ENCODE data around the gene KRT75.
A peak's percentile ranks its signal among the peaks of the same experiment; 100 is the strongest.

KRT75 gene

GRCh38 chr12:52394836-52395405 lies 39.2 kb downstream of the KRT75 start:
- no peak for DNase-seq (ENCODE audit: low read depth in 4 of 4, low spot score in 1 of 4)

GRCh38 chr12:52392465-52393007 lies 41.6 kb downstream of the KRT75 start:
- DNase-seq (ENCODE audit: low read depth in 4 of 4, low spot score in 1 of 4) = no peak

GRCh38 chr12:52391618-52392002 lies 42.6 kb downstream of the KRT75 start:
- DNase-seq (ENCODE audit: low read depth in 4 of 4, low spot score in 1 of 4) = no peak

- peak in 1 of 4 experiments; percentile 4 for DNase-seq (ENCODE audit: low read depth in 4 of 4, low spot score in 1 of 4)
Measured at GRCh38 chr12:52390739-52391617, 43.2 kb downstream of the KRT75 start.

GRCh38 chr12:52389313-52390207 lies 44.6 kb downstream of the KRT75 start:
- no peak for DNase-seq (ENCODE audit: low read depth in 4 of 4, low spot score in 1 of 4)

- DNase-seq (ENCODE audit: low read depth in 4 of 4, low spot score in 1 of 4) = no peak
Measured at GRCh38 chr12:52387859-52388258, 46.3 kb downstream of the KRT75 start.

GRCh38 chr12:52385226-52385702 lies 48.9 kb downstream of the KRT75 start, which contains the start of gene KRT84:
Gene KRT84, minus strand, starts transcription at chr12:52385652. Its CDS starts 67 bp downstream, at chr12:52385585.
- DNase-seq (ENCODE audit: low read depth in 4 of 4, low spot score in 1 of 4) = no peak

GRCh38 chr12:52383331-52383730 lies 50.8 kb downstream of the KRT75 start:
- no peak for DNase-seq (ENCODE audit: low read depth in 4 of 4, low spot score in 1 of 4)

GRCh38 chr12:52382854-52383253 lies 51.3 kb downstream of the KRT75 start:
- DNase-seq (ENCODE audit: low read depth in 4 of 4, low spot score in 1 of 4) = no peak

- no peak for DNase-seq (ENCODE audit: low read depth in 4 of 4, low spot score in 1 of 4)
Measured at GRCh38 chr12:52381206-52381605, 53.0 kb downstream of the KRT75 start.

- DNase-seq (ENCODE audit: low read depth in 4 of 4, low spot score in 1 of 4) = no peak
Measured at GRCh38 chr12:52380271-52380694, 53.9 kb downstream of the KRT75 start.

- DNase-seq (ENCODE audit: low read depth in 4 of 4, low spot score in 1 of 4) = no peak
Measured at GRCh38 chr12:52379536-52379935, 54.6 kb downstream of the KRT75 start.

GRCh38 chr12:52378091-52378490 lies 56.1 kb downstream of the KRT75 start:
- no peak for DNase-seq (ENCODE audit: low read depth in 4 of 4, low spot score in 1 of 4)

- no peak for DNase-seq (ENCODE audit: low read depth in 4 of 4, low spot score in 1 of 4)
Measured at GRCh38 chr12:52377266-52377665, 56.9 kb downstream of the KRT75 start.
